Karpas-422 (cell line): Measurements from ENCODE around the gene ERAL1. TPM values are rescaled to one million over a fixed set of nuclear protein-coding genes. Genes with fewer than 3 reads are reported as not detected.
"Not testable (repeated sequence)": the region's sequence is repeated elsewhere in the genome, so short reads cannot be mapped to it uniquely, and the experiment has no call there.

Source experiments
- DNase-seq: peaks from one replicate; pipeline ENCODE4 v3.0.0-alpha.2; 2015
- H2AFZ ChIP-seq: fragments of 200-600 bp; sonication (generic); 2 replicates; pipeline ENCODE4 v1.6.1; 2014; ENCODE audit warnings: antibody characterized with exemption, low read length, mixed read lengths
- H3K27ac ChIP-seq: fragments of 200-600 bp; sonication (generic); 2 replicates; pipeline ENCODE4 v1.5.1; 2014; ENCODE audit warnings: mild to moderate bottlenecking, low read length, moderate library complexity
- H3K27me3 ChIP-seq: fragments of 200-600 bp; sonication (generic); 2 replicates; pipeline ENCODE4 v1.6.1; 2014; ENCODE audit warnings: low read length, mixed read lengths
- H3K36me3 ChIP-seq: fragments of 200-600 bp; sonication (generic); 2 replicates; pipeline ENCODE4 v1.6.1; 2014; ENCODE audit warnings: low read length, mixed read lengths; ENCODE audit not compliant: insufficient read depth
- H3K4me1 ChIP-seq: fragments of 200-600 bp; sonication (generic); 2 replicates; pipeline ENCODE4 v1.6.1; 2014; ENCODE audit warnings: mild to moderate bottlenecking, low read length, mixed read lengths
- H3K4me2 ChIP-seq: fragments of 200-600 bp; sonication (generic); 2 replicates; pipeline ENCODE4 v1.6.1; 2014; ENCODE audit warnings: low read length, low read depth, mild to moderate bottlenecking; ENCODE audit not compliant: poor library complexity, severe bottlenecking
- H3K4me3 ChIP-seq: fragments of 200-600 bp; sonication (generic); 2 replicates; pipeline ENCODE4 v1.5.1; 2014; ENCODE audit warnings: mild to moderate bottlenecking, antibody characterized with exemption, low read length, mixed read lengths
- H3K79me2 ChIP-seq: fragments of 200-600 bp; sonication (generic); 2 replicates; pipeline ENCODE4 v1.6.1; 2014; ENCODE audit warnings: mild to moderate bottlenecking, low read length, mixed read lengths
- H3K9ac ChIP-seq: fragments of 200-600 bp; sonication (generic); 2 replicates; pipeline ENCODE4 v1.6.0; 2014; ENCODE audit warnings: low read length
- H3K9me2 ChIP-seq: fragments of 200-600 bp; sonication (generic), shearing (Covaris generic); replicated peaks from 2 replicates; pipeline ENCODE4 v1.6.0; 2014; ENCODE audit warnings: mild to moderate bottlenecking, low read length, moderate library complexity; ENCODE audit not compliant: insufficient read depth
- H3K9me3 ChIP-seq: fragments of 300-700, 200-600 bp; sonication (generic); 2 replicates; pipeline ENCODE4 v1.6.1; 2014; ENCODE audit warnings: low read length, mixed read lengths
- H4K20me1 ChIP-seq: fragments of 200-600 bp; sonication (generic); 2 replicates; pipeline ENCODE4 v1.6.1; 2014; ENCODE audit warnings: mild to moderate bottlenecking, antibody characterized with exemption, low read length, low read depth; ENCODE audit not compliant: insufficient read depth
- total RNA-seq: library from RNA; depleted of rRNA; stranded (reverse); fragments of >200 nt; shearing (Covaris generic); gene quantifications from 2 replicates; pipeline ENCODE4 v1.2.3, GENCODE V29; 2014; ENCODE audit warnings: low replicate concordance

The ERAL1 gene
- total RNA-seq, 1 experiment from 2014 or later: 46.2 TPM

GRCh38 chr17:28818819-28819221 is 36.0 kb upstream of the ERAL1 start:
- Histone ChIP-seq H3K79me2 (peaks cover 74% of the 10 kb centered on the region), H3K4me1 (peaks cover 22% of the 10 kb centered on the region), H3K4me3 (no peak overlapping the region), H3K9me2 (no peaks in the 10 kb centered on the region), H4K20me1 (no peaks in the 10 kb centered on the region), H3K27me3 (no peaks in the 10 kb centered on the region), H3K27ac (peak overlapping the region; percentile 45; the same call in 1 of the 2 replicates), H3K4me2 (no peak overlapping the region), H3K9ac (no peak overlapping the region), H3K36me3 (no peaks in the 10 kb centered on the region), H2AFZ (no peak overlapping the region), H3K9me3 (no peaks in the 10 kb centered on the region)
- DNase-seq: no peak

- no peaks in the 10 kb centered on the region for H3K9me2 ChIP-seq
- no peak overlapping the region for H3K9ac ChIP-seq
- H3K36me3 ChIP-seq: no peaks in the 10 kb centered on the region
- H3K4me3 ChIP-seq: no peak overlapping the region
- no peaks in the 10 kb centered on the region for H3K9me3 ChIP-seq
- no peak overlapping the region for H2AFZ ChIP-seq
- H4K20me1 ChIP-seq: no peaks in the 10 kb centered on the region
- peaks cover 73% of the 10 kb centered on the region for H3K79me2 ChIP-seq
- no peaks in the 10 kb centered on the region for H3K27me3 ChIP-seq
- H3K4me1 ChIP-seq: peaks cover 20% of the 10 kb centered on the region
- H3K4me2 ChIP-seq: peak overlapping the region; percentile 33
- peak overlapping the region; percentile 45 for H3K27ac ChIP-seq
- no peak for DNase-seq
Measured at GRCh38 chr17:28819582-28819981, 35.2 kb upstream of the ERAL1 start.

GRCh38 chr17:28827672-28828071 is 27.1 kb upstream of the ERAL1 start:
- H3K79me2 ChIP-seq: peaks cover 77% of the 10 kb centered on the region
- no peak overlapping the region for H3K4me2 ChIP-seq
- H3K27me3 ChIP-seq: no peaks in the 10 kb centered on the region
- DNase-seq: no peak
- H2AFZ ChIP-seq: no peak overlapping the region
- no peaks in the 10 kb centered on the region for H3K9me3 ChIP-seq
- no peak overlapping the region for H3K9ac ChIP-seq
- no peaks in the 10 kb centered on the region for H4K20me1 ChIP-seq
- no peaks in the 10 kb centered on the region for H3K36me3 ChIP-seq
- no peaks in the 10 kb centered on the region for H3K4me1 ChIP-seq
- H3K4me3 ChIP-seq: no peak overlapping the region
- no peak overlapping the region for H3K27ac ChIP-seq
- H3K9me2 ChIP-seq: no peaks in the 10 kb centered on the region

GRCh38 chr17:28828294-28829040 is 26.3 kb upstream of the ERAL1 start:
- Histone ChIP-seq H3K9ac (no peak overlapping the region), H3K79me2 (peaks cover 75% of the 10 kb centered on the region), H3K4me3 (no peak overlapping the region)

GRCh38 chr17:28834420-28834819 is 20.4 kb upstream of the ERAL1 start:
- no peak overlapping the region for H3K27ac ChIP-seq
- no peak overlapping the region for H2AFZ ChIP-seq
- H3K27me3 ChIP-seq: no peaks in the 10 kb centered on the region
- H3K79me2 ChIP-seq: peaks cover 84% of the 10 kb centered on the region
- H3K9me2 ChIP-seq: no peaks in the 10 kb centered on the region
- H4K20me1 ChIP-seq: 0 out of 2 replicates have a peak, but pooled peaks cover 3% of the 10 kb centered on the region
- no peak overlapping the region for H3K4me2 ChIP-seq
- no peaks in the 10 kb centered on the region for H3K9me3 ChIP-seq
- H3K4me1 ChIP-seq: no peaks in the 10 kb centered on the region
- H3K36me3 ChIP-seq: peaks cover 9% of the 10 kb centered on the region; the same call in 1 of the 2 replicates
- H3K9ac ChIP-seq: no peak overlapping the region
- no peak for DNase-seq
- H3K4me3 ChIP-seq: no peak overlapping the region

More at GRCh38 chr17:28828294-28829040, 26.3 kb upstream of the ERAL1 start:
- no peak for DNase-seq
- Histone ChIP-seq H3K4me1 (no peaks in the 10 kb centered on the region), H3K27me3 (no peaks in the 10 kb centered on the region), H3K27ac (no peak overlapping the region), H2AFZ (no peak overlapping the region), H3K9me3 (no peaks in the 10 kb centered on the region), H3K36me3 (no peaks in the 10 kb centered on the region; the same call in 1 of the 2 replicates), H4K20me1 (no peaks in the 10 kb centered on the region), H3K9me2 (no peaks in the 10 kb centered on the region), H3K4me2 (no peak overlapping the region)

GRCh38 chr17:28836541-28836940 is 18.3 kb upstream of the ERAL1 start:
- H2AFZ ChIP-seq, H3K9me3 ChIP-seq, H3K4me2 ChIP-seq, H3K36me3 ChIP-seq, H3K27ac ChIP-seq, H3K27me3 ChIP-seq, H3K9me2 ChIP-seq, H3K4me1 ChIP-seq, DNase-seq, H3K4me3 ChIP-seq, H3K9ac ChIP-seq, H4K20me1 ChIP-seq: not testable (repeated sequence)
- peaks cover 84% of the 10 kb centered on the region for H3K79me2 ChIP-seq

GRCh38 chr17:28839221-28839620 is 15.6 kb upstream of the ERAL1 start:
- Histone ChIP-seq H3K4me2 (no peak overlapping the region), H4K20me1 (0 out of 2 replicates have a peak, but pooled peaks cover 3% of the 10 kb centered on the region), H3K9ac (no peak overlapping the region), H3K9me3 (no peaks in the 10 kb centered on the region), H2AFZ (no peak overlapping the region), H3K27me3 (no peaks in the 10 kb centered on the region), H3K9me2 (no peaks in the 10 kb centered on the region), H3K4me1 (peaks cover 11% of the 10 kb centered on the region), H3K36me3 (peaks cover 4% of the 10 kb centered on the region; the same call in 1 of the 2 replicates), H3K79me2 (peaks cover 73% of the 10 kb centered on the region), H3K27ac (no peak overlapping the region), H3K4me3 (no peak overlapping the region)
- DNase-seq: no peak

GRCh38 chr17:28841901-28842281 is 12.9 kb upstream of the ERAL1 start:
- H3K79me2 ChIP-seq: peaks cover 50% of the 10 kb centered on the region
- peak overlapping the region; percentile 25; the same call in 1 of the 2 replicates for H3K27ac ChIP-seq
- H3K4me3 ChIP-seq: peak overlapping the region; percentile 72
- no peaks in the 10 kb centered on the region for H3K9me3 ChIP-seq
- H3K4me1 ChIP-seq: peaks cover 11% of the 10 kb centered on the region
- H3K27me3 ChIP-seq: no peaks in the 10 kb centered on the region
- H3K36me3 ChIP-seq: no peaks in the 10 kb centered on the region
- peak overlapping the region; percentile 94 for H3K4me2 ChIP-seq
- H4K20me1 ChIP-seq: no peaks in the 10 kb centered on the region
- peak overlapping the region; percentile 15; the same call in 1 of the 2 replicates for H2AFZ ChIP-seq
- H3K9me2 ChIP-seq: no peaks in the 10 kb centered on the region
- peak overlapping the region; percentile 79 for H3K9ac ChIP-seq
- peak; percentile 57 for DNase-seq
